HepG2 (cell line): Measurements from ENCODE around the gene GLDN. TPM values are rescaled to one million over a fixed set of nuclear protein-coding genes. Genes with fewer than 3 reads are reported as not detected.

Experiments
- DR1 ChIP-seq: sonication (generic); formaldehyde crosslinking; IDR thresholded peaks from 2 replicates; pipeline ENCODE4 v1.8.0; 2021; ENCODE audit warnings: mild to moderate bottlenecking, missing genetic modification reagents, inconsistent platforms
- GLI4 ChIP-seq: sonication (generic); formaldehyde crosslinking; IDR thresholded peaks from 2 replicates; pipeline ENCODE4 v1.5.1; 2020; ENCODE audit warnings: missing genetic modification reagents, mild to moderate bottlenecking, moderate library complexity, borderline replicate concordance
- KDM4B ChIP-seq: sonication (generic); formaldehyde crosslinking; IDR thresholded peaks from 2 replicates; pipeline ENCODE4 v1.4.0; 2020; ENCODE audit warnings: missing genetic modification reagents
- PPARG ChIP-seq: conservative IDR thresholded peaks from 2 replicates; pipeline ENCODE4 v1.6.1; 2016; ENCODE audit warnings: missing biosample characterization, missing genetic modification reagents
- SNAPC2 ChIP-seq: sonication (generic); formaldehyde crosslinking; IDR thresholded peaks from 2 replicates; pipeline ENCODE4 v1.8.1; 2022; ENCODE audit warnings: mild to moderate bottlenecking, missing genetic modification reagents
- SOX6 ChIP-seq, 2 experiments: fragments of 450-650 bp in 1 of 2; sonication (generic) in 1 of 2; formaldehyde crosslinking in 1 of 2; IDR thresholded peaks; 2 replicates each; pipeline versions ENCODE4 v1.4.0 to v1.6.1; 2017 to 2020; ENCODE audit warnings: antibody characterized with exemption in 1 of 2, mild to moderate bottlenecking in 1 of 2, missing genetic modification reagents in 1 of 2
- SP1 ChIP-seq, 2 experiments: fragments of 450-650 bp in 1 of 2; sonication (generic) in 1 of 2; formaldehyde crosslinking in 1 of 2; IDR thresholded peaks; 2 replicates each; pipeline versions ENCODE4 v1.4.0 to v1.6.1; 2016 to 2020; ENCODE audit warnings: missing genetic modification reagents in 1 of 2
- TOE1 ChIP-seq: sonication (generic); formaldehyde crosslinking; IDR thresholded peaks from 2 replicates; pipeline ENCODE4 v1.4.0; 2020; ENCODE audit warnings: mild to moderate bottlenecking, missing genetic modification reagents
- ZNF326 ChIP-seq: sonication (generic); formaldehyde crosslinking; IDR thresholded peaks from 2 replicates; pipeline ENCODE4 v1.4.0; 2020; ENCODE audit warnings: missing genetic modification reagents, borderline replicate concordance
- ZNF354B ChIP-seq: sonication (generic); formaldehyde crosslinking; IDR thresholded peaks from 2 replicates; pipeline ENCODE4 v1.8.0; 2022; ENCODE audit warnings: mild to moderate bottlenecking, missing genetic modification reagents
- ZNF572 ChIP-seq: sonication (generic); formaldehyde crosslinking; IDR thresholded peaks from 2 replicates; pipeline ENCODE4 v1.5.1; 2020; ENCODE audit warnings: mild to moderate bottlenecking, missing genetic modification reagents
- ZNF878 ChIP-seq: sonication (generic); formaldehyde crosslinking; IDR thresholded peaks from 2 replicates; pipeline ENCODE4 v1.8.1; 2023; ENCODE audit warnings: mild to moderate bottlenecking, missing genetic modification reagents, moderate library complexity
- polyA plus RNA-seq, 8 experiments: library from polyadenylated mRNA; depleted of rRNA in 3 of 8; stranded (reverse) in 7 of 8; unstranded in 1 of 8; fragments of >200 nt; fragmentation: Illumina TruSeq in 4 of 8; extraction: Trizol in 4 of 8; gene quantifications; 2 replicates each; pipeline versions ENCODE4 v1.2.1 to v1.2.3, GENCODE V29; 2011 to 2016; ENCODE audit warnings: low read depth in 4 of 8, missing spikeins in 1 of 8, mixed read lengths in 1 of 8; ENCODE audit not compliant: insufficient read depth in 1 of 8
- total RNA-seq, 5 experiments: library from RNA; depleted of rRNA; stranded (reverse); fragments of >200 nt; fragmentation: Illumina TruSeq; extraction: Trizol; gene quantifications; 2 replicates each; pipeline ENCODE4 v1.2.3, GENCODE V29; 2016; ENCODE audit warnings: low read depth in 1 of 5
- TF ChIP-seq, protein P1 (sequence below): IDR thresholded peaks from 2 replicates; pipeline ENCODE4 v1.4.0; 2020; ENCODE audit warnings: mild to moderate bottlenecking, missing genetic modification reagents
- TF ChIP-seq, protein P2 (sequence below): sonication (generic); formaldehyde crosslinking; IDR thresholded peaks from 2 replicates; pipeline ENCODE4 v1.4.0; 2020; ENCODE audit warnings: missing genetic modification reagents, borderline replicate concordance
- TF ChIP-seq, protein P3 (sequence below): sonication (generic); formaldehyde crosslinking; conservative IDR thresholded peaks from 2 replicates; pipeline ENCODE4 v1.8.0; 2022; ENCODE audit warnings: mild to moderate bottlenecking, moderate library complexity, missing genetic modification reagents
- TF ChIP-seq, protein P4 (sequence below): sonication (generic); formaldehyde crosslinking; IDR thresholded peaks from 2 replicates; pipeline ENCODE4 v1.4.0; 2020; ENCODE audit warnings: low read depth, missing genetic modification reagents

GLDN gene
- total and polyA plus RNA-seq, 2 of the 13 experiments (the other 11 are each of a cell fraction or from before 2014, with no cell fraction given), result 0.86 to 1.0 TPM

DNA sequence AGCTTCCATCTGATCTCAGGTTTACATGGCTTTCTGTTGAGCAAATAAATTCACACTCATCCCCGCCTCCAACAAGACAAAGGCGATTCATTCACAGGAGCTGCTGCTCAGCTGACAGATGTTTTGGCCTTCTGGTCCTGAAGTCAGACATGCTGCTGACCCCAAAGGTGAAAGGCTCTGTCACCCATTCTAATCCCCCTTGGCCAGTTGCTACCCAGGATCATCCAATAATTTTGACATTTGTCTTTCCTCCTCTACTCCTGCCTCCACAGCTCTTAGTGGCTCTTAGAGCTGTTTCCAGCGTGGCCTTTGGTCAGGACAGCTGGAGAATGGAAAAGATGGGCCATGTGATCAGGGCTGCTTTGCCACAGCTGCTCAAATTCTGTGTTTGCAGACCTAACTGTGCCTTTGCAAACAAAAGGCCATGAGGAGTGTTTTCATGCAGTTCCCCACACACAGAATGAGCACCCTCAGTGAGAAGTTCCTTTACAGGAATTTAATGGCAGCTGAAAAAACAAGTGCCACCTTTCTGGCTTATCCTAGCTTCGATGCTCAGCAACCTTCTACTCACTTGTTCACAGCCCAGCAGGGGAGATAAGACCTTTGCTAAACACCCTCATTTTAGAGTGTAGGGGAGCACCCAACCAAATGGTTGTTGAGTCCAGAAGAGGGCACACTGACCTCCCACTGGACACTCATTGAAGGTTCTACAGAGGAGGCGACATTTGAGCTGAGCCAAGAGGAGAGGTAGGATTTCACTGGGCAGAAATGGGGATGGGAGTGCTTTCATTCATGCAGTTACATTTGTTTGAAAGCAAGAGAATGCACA lies 42.1 kb upstream of the GLDN start (continued):
- TF ChIP-seq TOE1 (no peak), SNAPC2 (CRISPR knock-in tag) (no peak), SOX6 (IDR thresholded peaks at IDR 0.05) (no peak), SOX6 (CRISPR knock-in tag; IDR thresholded peaks at IDR 0.05) (peak; percentile 87), ZNF326 (CRISPR knock-in tag) (no peak), PPARG (no peak), ZNF878 (CRISPR knock-in tag) (no peak), ZNF354B (CRISPR knock-in tag) (no peak), SP1 (IDR thresholded peaks at IDR 0.05) (no peak), SP1 (CRISPR knock-in tag; IDR thresholded peaks at IDR 0.05) (no peak), GLI4 (CRISPR knock-in tag) (no peak), ZNF572 (CRISPR knock-in tag) (no peak), DR1 (CRISPR knock-in tag) (no peak), KDM4B (CRISPR knock-in tag) (no peak)
- TF ChIP-seq, protein P1, sequence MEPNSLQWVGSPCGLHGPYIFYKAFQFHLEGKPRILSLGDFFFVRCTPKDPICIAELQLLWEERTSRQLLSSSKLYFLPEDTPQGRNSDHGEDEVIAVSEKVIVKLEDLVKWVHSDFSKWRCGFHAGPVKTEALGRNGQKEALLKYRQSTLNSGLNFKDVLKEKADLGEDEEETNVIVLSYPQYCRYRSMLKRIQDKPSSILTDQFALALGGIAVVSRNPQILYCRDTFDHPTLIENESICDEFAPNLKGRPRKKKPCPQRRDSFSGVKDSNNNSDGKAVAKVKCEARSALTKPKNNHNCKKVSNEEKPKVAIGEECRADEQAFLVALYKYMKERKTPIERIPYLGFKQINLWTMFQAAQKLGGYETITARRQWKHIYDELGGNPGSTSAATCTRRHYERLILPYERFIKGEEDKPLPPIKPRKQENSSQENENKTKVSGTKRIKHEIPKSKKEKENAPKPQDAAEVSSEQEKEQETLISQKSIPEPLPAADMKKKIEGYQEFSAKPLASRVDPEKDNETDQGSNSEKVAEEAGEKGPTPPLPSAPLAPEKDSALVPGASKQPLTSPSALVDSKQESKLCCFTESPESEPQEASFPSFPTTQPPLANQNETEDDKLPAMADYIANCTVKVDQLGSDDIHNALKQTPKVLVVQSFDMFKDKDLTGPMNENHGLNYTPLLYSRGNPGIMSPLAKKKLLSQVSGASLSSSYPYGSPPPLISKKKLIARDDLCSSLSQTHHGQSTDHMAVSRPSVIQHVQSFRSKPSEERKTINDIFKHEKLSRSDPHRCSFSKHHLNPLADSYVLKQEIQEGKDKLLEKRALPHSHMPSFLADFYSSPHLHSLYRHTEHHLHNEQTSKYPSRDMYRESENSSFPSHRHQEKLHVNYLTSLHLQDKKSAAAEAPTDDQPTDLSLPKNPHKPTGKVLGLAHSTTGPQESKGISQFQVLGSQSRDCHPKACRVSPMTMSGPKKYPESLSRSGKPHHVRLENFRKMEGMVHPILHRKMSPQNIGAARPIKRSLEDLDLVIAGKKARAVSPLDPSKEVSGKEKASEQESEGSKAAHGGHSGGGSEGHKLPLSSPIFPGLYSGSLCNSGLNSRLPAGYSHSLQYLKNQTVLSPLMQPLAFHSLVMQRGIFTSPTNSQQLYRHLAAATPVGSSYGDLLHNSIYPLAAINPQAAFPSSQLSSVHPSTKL (CRISPR knock-in tag), result peak; percentile 78
- TF ChIP-seq, protein P2, sequence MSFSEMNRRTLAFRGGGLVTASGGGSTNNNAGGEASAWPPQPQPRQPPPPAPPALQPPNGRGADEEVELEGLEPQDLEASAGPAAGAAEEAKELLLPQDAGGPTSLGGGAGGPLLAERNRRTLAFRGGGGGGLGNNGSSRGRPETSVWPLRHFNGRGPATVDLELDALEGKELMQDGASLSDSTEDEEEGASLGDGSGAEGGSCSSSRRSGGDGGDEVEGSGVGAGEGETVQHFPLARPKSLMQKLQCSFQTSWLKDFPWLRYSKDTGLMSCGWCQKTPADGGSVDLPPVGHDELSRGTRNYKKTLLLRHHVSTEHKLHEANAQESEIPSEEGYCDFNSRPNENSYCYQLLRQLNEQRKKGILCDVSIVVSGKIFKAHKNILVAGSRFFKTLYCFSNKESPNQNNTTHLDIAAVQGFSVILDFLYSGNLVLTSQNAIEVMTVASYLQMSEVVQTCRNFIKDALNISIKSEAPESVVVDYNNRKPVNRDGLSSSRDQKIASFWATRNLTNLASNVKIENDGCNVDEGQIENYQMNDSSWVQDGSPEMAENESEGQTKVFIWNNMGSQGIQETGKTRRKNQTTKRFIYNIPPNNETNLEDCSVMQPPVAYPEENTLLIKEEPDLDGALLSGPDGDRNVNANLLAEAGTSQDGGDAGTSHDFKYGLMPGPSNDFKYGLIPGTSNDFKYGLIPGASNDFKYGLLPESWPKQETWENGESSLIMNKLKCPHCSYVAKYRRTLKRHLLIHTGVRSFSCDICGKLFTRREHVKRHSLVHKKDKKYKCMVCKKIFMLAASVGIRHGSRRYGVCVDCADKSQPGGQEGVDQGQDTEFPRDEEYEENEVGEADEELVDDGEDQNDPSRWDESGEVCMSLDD, result 0 out of 2 replicates have a peak, but pooled peaks have one; percentile 38
- TF ChIP-seq, protein P3, sequence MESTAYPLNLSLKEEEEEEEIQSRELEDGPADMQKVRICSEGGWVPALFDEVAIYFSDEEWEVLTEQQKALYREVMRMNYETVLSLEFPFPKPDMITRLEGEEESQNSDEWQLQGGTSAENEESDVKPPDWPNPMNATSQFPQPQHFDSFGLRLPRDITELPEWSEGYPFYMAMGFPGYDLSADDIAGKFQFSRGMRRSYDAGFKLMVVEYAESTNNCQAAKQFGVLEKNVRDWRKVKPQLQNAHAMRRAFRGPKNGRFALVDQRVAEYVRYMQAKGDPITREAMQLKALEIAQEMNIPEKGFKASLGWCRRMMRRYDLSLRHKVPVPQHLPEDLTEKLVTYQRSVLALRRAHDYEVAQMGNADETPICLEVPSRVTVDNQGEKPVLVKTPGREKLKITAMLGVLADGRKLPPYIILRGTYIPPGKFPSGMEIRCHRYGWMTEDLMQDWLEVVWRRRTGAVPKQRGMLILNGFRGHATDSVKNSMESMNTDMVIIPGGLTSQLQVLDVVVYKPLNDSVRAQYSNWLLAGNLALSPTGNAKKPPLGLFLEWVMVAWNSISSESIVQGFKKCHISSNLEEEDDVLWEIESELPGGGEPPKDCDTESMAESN (CRISPR knock-in tag), result no peak
- TF ChIP-seq, protein P4, sequence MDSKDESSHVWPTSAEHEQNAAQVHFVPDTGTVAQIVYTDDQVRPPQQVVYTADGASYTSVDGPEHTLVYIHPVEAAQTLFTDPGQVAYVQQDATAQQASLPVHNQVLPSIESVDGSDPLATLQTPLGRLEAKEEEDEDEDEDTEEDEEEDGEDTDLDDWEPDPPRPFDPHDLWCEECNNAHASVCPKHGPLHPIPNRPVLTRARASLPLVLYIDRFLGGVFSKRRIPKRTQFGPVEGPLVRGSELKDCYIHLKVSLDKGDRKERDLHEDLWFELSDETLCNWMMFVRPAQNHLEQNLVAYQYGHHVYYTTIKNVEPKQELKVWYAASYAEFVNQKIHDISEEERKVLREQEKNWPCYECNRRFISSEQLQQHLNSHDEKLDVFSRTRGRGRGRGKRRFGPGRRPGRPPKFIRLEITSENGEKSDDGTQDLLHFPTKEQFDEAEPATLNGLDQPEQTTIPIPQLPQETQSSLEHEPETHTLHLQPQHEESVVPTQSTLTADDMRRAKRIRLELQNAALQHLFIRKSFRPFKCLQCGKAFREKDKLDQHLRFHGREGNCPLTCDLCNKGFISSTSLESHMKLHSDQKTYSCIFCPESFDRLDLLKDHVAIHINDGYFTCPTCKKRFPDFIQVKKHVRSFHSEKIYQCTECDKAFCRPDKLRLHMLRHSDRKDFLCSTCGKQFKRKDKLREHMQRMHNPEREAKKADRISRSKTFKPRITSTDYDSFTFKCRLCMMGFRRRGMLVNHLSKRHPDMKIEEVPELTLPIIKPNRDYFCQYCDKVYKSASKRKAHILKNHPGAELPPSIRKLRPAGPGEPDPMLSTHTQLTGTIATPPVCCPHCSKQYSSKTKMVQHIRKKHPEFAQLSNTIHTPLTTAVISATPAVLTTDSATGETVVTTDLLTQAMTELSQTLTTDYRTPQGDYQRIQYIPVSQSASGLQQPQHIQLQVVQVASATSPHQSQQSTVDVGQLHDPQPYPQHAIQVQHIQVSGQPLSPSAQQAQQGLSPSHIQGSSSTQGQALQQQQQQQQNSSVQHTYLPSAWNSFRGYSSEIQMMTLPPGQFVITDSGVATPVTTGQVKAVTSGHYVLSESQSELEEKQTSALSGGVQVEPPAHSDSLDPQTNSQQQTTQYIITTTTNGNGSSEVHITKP (CRISPR knock-in tag), result peak; percentile 43; the same call in 1 of the 2 replicates
